BLaER1 treated with 17β-estradiol and CSF1 and Interleukin-3, amounts not matched to agents 10 nM and 100 nM (cell line): ENCODE measurements around the gene EDA.
A peak's percentile ranks its signal among the peaks of the same experiment; 100 is the strongest.

Source experiments
- H3K27ac ChIP-seq, 11 experiments: shearing (Covaris generic); formaldehyde crosslinking; 2 replicates each; pipeline ENCODE4 v1.8.1; 2022
- H3K27me3 ChIP-seq, 11 experiments: shearing (Covaris generic); formaldehyde crosslinking; 2 replicates each; pipeline ENCODE4 v1.8.1; 2022
- H3K36me3 ChIP-seq, 11 experiments: shearing (Covaris generic); formaldehyde crosslinking; 2 replicates each; pipeline ENCODE4 v1.8.1; 2022
- H3K4me1 ChIP-seq, 10 experiments: shearing (Covaris generic); formaldehyde crosslinking; 2 replicates each; pipeline ENCODE4 v1.8.1; 2022
- H3K4me2 ChIP-seq, 11 experiments: shearing (Covaris generic); formaldehyde crosslinking; 2 replicates each; pipeline ENCODE4 v1.8.1; 2022
- H3K4me3 ChIP-seq, 10 experiments: shearing (Covaris generic); formaldehyde crosslinking; 2 replicates each; pipeline ENCODE4 v1.8.1; 2022
- H3K9ac ChIP-seq, 11 experiments: shearing (Covaris generic); formaldehyde crosslinking; 2 replicates each; pipeline ENCODE4 v1.8.1; 2022
- H3K9me3 ChIP-seq, 11 experiments: shearing (Covaris generic); formaldehyde crosslinking; replicated peaks in 1 of 11; 2 replicates each; pipeline ENCODE4 v1.8.1; 2022
- H4K20me1 ChIP-seq, 11 experiments: shearing (Covaris generic); formaldehyde crosslinking; 2 replicates each; pipeline ENCODE4 v1.8.1; 2022
- Cebpa-rat ChIP-seq, 11 experiments: shearing (Covaris generic); IDR thresholded peaks; 2 replicates each; pipeline ENCODE4 v1.8.1; 2022

EDA gene

GRCh38 chrX:70012756-70013155 lies 396.8 kb downstream of the EDA start:
- Histone ChIP-seq H3K4me2 (no peak overlapping the region), H3K27ac (no peak overlapping the region), H3K27me3 (peaks cover 85 to 100% (median 99%) of the 10 kb centered on the region in 11 experiments), H3K4me1 (no peaks in the 10 kb centered on the region), H3K9ac (no peak overlapping the region), H4K20me1 (peaks cover 0 to 3% (median 0%) of the 10 kb centered on the region in 11 experiments; a peak in 2 of 22 replicates), H3K36me3 (no peaks in the 10 kb centered on the region), H3K9me3 (peaks cover 0 to 10% (median 2%) of the 10 kb centered on the region in 11 experiments; a peak in 10 of 22 replicates), H3K4me3 (no peak overlapping the region)
- TF ChIP-seq Cebpa-rat (IDR thresholded peaks at IDR 0.05): no peak

- no peaks in the 10 kb centered on the region for H3K36me3 ChIP-seq
- no peak overlapping the region for H3K4me2 ChIP-seq
- no peak overlapping the region for H3K9ac ChIP-seq
- H3K27me3 ChIP-seq: peaks cover 83 to 100% (median 95%) of the 10 kb centered on the region in 11 experiments
- peaks cover 0 to 3% (median 0%) of the 10 kb centered on the region in 11 experiments; a peak in 2 of 22 replicates for H4K20me1 ChIP-seq
- no peaks in the 10 kb centered on the region for H3K4me1 ChIP-seq
- no peak overlapping the region for H3K27ac ChIP-seq
- no peak overlapping the region for H3K4me3 ChIP-seq
- TF ChIP-seq Cebpa-rat (IDR thresholded peaks at IDR 0.05): no peak
- H3K9me3 ChIP-seq: peaks cover 4 to 20% (median 11%) of the 10 kb centered on the region in 11 experiments; a peak in 18 of 22 replicates
These were observed 397.8 kb downstream of the EDA start for GRCh38 chrX:70013466-70014381.

- peaks cover 10 to 28% (median 19%) of the 10 kb centered on the region in 11 experiments; a peak in 20 of 22 replicates for H3K9me3 ChIP-seq
- H4K20me1 ChIP-seq: peaks cover 0 to 3% (median 0%) of the 10 kb centered on the region in 11 experiments; a peak in 2 of 22 replicates
- no peak overlapping the region for H3K9ac ChIP-seq
- no peak overlapping the region for H3K4me3 ChIP-seq
- TF ChIP-seq Cebpa-rat (IDR thresholded peaks at IDR 0.05): no peak
- no peaks in the 10 kb centered on the region for H3K4me1 ChIP-seq
- no peak overlapping the region for H3K4me2 ChIP-seq
- H3K36me3 ChIP-seq: no peaks in the 10 kb centered on the region
- no peak overlapping the region for H3K27ac ChIP-seq
- H3K27me3 ChIP-seq: peaks cover 73 to 91% (median 87%) of the 10 kb centered on the region in 11 experiments
These were observed 400.6 kb downstream of the EDA start for GRCh38 chrX:70016513-70016912.

GRCh38 chrX:70022616-70023015 lies 406.7 kb downstream of the EDA start:
- Histone ChIP-seq H3K36me3 (no peaks in the 10 kb centered on the region), H3K9ac (no peak overlapping the region), H3K9me3 (peaks cover 9 to 21% (median 17%) of the 10 kb centered on the region in 11 experiments; a peak in 19 of 22 replicates), H3K27me3 (peaks cover 78 to 91% (median 86%) of the 10 kb centered on the region in 11 experiments), H4K20me1 (peaks cover 0 to 6% (median 0%) of the 10 kb centered on the region in 11 experiments; a peak in 3 of 22 replicates), H3K27ac (no peak overlapping the region), H3K4me1 (peaks cover 10 to 19% (median 16%) of the 10 kb centered on the region in 10 experiments; a peak in 19 of 20 replicates), H3K4me3 (no peak overlapping the region), H3K4me2 (no peak overlapping the region)
- TF ChIP-seq Cebpa-rat (IDR thresholded peaks at IDR 0.05): no peak

DNA sequence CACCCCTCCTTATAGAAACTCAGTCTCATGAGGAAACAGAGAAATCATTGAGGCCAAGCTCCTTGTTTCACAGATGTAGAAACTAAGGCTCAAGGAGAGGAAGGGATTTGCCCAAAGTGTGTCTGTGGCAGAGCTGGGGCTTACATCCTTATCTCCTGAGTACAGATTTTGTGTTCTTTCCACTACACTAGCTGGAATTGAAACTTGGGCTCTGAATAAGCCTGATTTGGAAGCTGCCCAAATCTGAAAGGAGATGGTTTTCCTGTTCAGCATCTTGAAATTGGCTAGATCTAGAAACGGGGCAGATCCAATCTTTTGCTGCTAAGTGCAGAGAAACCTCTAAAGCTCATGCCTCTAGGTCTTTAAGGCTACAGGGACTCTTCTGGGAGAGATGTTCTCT lies 409.6 kb downstream of the EDA start:
- Histone ChIP-seq H3K9me3 (no peaks in the 10 kb centered on the region), H3K4me3 (no peak overlapping the region), H3K27me3 (peaks cover 89 to 98% (median 96%) of the 10 kb centered on the region in 11 experiments), H3K27ac (no peak overlapping the region), H3K4me1 (peaks cover 10 to 19% (median 16%) of the 10 kb centered on the region in 10 experiments; a peak in 19 of 20 replicates), H3K9ac (no peak overlapping the region), H3K36me3 (no peaks in the 10 kb centered on the region), H4K20me1 (peaks cover 0 to 15% (median 0%) of the 10 kb centered on the region in 11 experiments; a peak in 4 of 22 replicates), H3K4me2 (peak overlapping the region; percentile 10 to 71 (median 47); a peak in 19 of 22 replicates)
- TF ChIP-seq Cebpa-rat (IDR thresholded peaks at IDR 0.05): no peak

GRCh38 chrX:70026112-70026850 lies 410.4 kb downstream of the EDA start:
- Histone ChIP-seq H3K27me3 (peaks cover 86 to 100% (median 99%) of the 10 kb centered on the region in 11 experiments), H3K27ac (no peak overlapping the region), H3K4me2 (peak overlapping the region; percentile 10 to 71 (median 47); a peak in 20 of 22 replicates), H3K4me1 (peaks cover 12 to 19% (median 17%) of the 10 kb centered on the region in 10 experiments; a peak in 19 of 20 replicates), H4K20me1 (peaks cover 0 to 15% (median 0%) of the 10 kb centered on the region in 11 experiments; a peak in 4 of 22 replicates), H3K9me3 (no peaks in the 10 kb centered on the region), H3K9ac (no peak overlapping the region), H3K36me3 (no peaks in the 10 kb centered on the region), H3K4me3 (no peak overlapping the region)
- no peak for TF ChIP-seq Cebpa-rat (IDR thresholded peaks at IDR 0.05)

- H3K9me3 ChIP-seq: no peaks in the 10 kb centered on the region
- H3K9ac ChIP-seq: no peak overlapping the region
- peaks cover 86 to 100% (median 99%) of the 10 kb centered on the region in 11 experiments for H3K27me3 ChIP-seq
- no peak for TF ChIP-seq Cebpa-rat (IDR thresholded peaks at IDR 0.05)
- no peak overlapping the region for H3K27ac ChIP-seq
- H3K36me3 ChIP-seq: no peaks in the 10 kb centered on the region
- peaks cover 0 to 16% (median 0%) of the 10 kb centered on the region in 11 experiments; a peak in 4 of 22 replicates for H4K20me1 ChIP-seq
- peaks cover 14 to 23% (median 17%) of the 10 kb centered on the region in 10 experiments; a peak in 19 of 20 replicates for H3K4me1 ChIP-seq
- H3K4me2 ChIP-seq: peak overlapping the region in 5 of 11 experiments; percentile 40 to 65 (median 57); a peak in 8 of 22 replicates
- H3K4me3 ChIP-seq: no peak overlapping the region
These were observed 410.9 kb downstream of the EDA start for GRCh38 chrX:70026851-70027200.

DNA sequence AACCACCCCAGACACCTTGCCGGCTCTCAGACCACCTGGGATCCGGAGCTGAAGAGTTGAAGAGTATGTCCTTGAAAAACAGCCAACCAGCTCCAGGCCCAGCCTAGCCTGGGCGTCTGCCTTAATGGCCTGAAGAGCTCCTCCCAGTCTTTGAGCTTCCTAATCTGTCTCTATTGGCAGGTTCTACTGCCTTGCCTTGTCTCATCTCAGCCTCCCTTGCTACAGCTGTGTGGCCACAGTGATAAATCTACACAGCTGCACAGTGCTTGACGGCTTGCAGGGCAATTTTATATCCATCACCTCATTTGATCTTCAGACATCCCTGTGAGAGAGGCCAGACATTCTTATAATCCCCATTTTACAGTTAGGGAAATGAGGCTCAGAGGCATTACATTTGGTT lies 413.9 kb downstream of the EDA start:
- no peak for TF ChIP-seq Cebpa-rat (IDR thresholded peaks at IDR 0.05)
- H3K36me3 ChIP-seq: no peaks in the 10 kb centered on the region
- H3K4me2 ChIP-seq: no peak overlapping the region
- peaks cover 72 to 99% (median 90%) of the 10 kb centered on the region in 11 experiments for H3K27me3 ChIP-seq
- H3K4me3 ChIP-seq: no peak overlapping the region
- H3K9me3 ChIP-seq: no peaks in the 10 kb centered on the region
- H3K4me1 ChIP-seq: peaks cover 14 to 51% (median 35%) of the 10 kb centered on the region in 10 experiments
- H3K27ac ChIP-seq: no peak overlapping the region
- peaks cover 0 to 27% (median 0%) of the 10 kb centered on the region in 11 experiments; a peak in 4 of 22 replicates for H4K20me1 ChIP-seq
- no peak overlapping the region for H3K9ac ChIP-seq
